Measurements from ENCODE around the gene SPATA31E1. TPM values are rescaled to one million over a fixed set of nuclear protein-coding genes. Genes with fewer than 3 reads are reported as not detected.

Gene SPATA31E1
- total and polyA plus RNA-seq, 9 of the 15 experiments (the other 6 are each of a cell fraction or from before 2014, with no cell fraction given) = not detected

GRCh38 chr9:87840134-87840533 is 42.5 kb upstream of the SPATA31E1 start (continued):
- TF ChIP-seq, protein P1, sequence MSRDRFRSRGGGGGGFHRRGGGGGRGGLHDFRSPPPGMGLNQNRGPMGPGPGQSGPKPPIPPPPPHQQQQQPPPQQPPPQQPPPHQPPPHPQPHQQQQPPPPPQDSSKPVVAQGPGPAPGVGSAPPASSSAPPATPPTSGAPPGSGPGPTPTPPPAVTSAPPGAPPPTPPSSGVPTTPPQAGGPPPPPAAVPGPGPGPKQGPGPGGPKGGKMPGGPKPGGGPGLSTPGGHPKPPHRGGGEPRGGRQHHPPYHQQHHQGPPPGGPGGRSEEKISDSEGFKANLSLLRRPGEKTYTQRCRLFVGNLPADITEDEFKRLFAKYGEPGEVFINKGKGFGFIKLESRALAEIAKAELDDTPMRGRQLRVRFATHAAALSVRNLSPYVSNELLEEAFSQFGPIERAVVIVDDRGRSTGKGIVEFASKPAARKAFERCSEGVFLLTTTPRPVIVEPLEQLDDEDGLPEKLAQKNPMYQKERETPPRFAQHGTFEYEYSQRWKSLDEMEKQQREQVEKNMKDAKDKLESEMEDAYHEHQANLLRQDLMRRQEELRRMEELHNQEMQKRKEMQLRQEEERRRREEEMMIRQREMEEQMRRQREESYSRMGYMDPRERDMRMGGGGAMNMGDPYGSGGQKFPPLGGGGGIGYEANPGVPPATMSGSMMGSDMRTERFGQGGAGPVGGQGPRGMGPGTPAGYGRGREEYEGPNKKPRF (IDR thresholded peaks at IDR 0.05; ENCODE audit: low read depth, low read length) = no peak
- TF ChIP-seq, protein P2, sequence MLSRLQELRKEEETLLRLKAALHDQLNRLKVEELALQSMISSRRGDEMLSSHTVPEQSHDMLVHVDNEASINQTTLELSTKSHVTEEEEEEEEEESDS (CRISPR knock-in tag; IDR thresholded peaks at IDR 0.05) = no peak
- TF ChIP-seq TAL1 (IDR thresholded peaks at IDR 0.05) = no peak
- no peak for TF ChIP-seq ZNF79 (CRISPR knock-in tag; IDR thresholded peaks at IDR 0.05; ENCODE audit: low read depth)
- TF ChIP-seq, protein P3, sequence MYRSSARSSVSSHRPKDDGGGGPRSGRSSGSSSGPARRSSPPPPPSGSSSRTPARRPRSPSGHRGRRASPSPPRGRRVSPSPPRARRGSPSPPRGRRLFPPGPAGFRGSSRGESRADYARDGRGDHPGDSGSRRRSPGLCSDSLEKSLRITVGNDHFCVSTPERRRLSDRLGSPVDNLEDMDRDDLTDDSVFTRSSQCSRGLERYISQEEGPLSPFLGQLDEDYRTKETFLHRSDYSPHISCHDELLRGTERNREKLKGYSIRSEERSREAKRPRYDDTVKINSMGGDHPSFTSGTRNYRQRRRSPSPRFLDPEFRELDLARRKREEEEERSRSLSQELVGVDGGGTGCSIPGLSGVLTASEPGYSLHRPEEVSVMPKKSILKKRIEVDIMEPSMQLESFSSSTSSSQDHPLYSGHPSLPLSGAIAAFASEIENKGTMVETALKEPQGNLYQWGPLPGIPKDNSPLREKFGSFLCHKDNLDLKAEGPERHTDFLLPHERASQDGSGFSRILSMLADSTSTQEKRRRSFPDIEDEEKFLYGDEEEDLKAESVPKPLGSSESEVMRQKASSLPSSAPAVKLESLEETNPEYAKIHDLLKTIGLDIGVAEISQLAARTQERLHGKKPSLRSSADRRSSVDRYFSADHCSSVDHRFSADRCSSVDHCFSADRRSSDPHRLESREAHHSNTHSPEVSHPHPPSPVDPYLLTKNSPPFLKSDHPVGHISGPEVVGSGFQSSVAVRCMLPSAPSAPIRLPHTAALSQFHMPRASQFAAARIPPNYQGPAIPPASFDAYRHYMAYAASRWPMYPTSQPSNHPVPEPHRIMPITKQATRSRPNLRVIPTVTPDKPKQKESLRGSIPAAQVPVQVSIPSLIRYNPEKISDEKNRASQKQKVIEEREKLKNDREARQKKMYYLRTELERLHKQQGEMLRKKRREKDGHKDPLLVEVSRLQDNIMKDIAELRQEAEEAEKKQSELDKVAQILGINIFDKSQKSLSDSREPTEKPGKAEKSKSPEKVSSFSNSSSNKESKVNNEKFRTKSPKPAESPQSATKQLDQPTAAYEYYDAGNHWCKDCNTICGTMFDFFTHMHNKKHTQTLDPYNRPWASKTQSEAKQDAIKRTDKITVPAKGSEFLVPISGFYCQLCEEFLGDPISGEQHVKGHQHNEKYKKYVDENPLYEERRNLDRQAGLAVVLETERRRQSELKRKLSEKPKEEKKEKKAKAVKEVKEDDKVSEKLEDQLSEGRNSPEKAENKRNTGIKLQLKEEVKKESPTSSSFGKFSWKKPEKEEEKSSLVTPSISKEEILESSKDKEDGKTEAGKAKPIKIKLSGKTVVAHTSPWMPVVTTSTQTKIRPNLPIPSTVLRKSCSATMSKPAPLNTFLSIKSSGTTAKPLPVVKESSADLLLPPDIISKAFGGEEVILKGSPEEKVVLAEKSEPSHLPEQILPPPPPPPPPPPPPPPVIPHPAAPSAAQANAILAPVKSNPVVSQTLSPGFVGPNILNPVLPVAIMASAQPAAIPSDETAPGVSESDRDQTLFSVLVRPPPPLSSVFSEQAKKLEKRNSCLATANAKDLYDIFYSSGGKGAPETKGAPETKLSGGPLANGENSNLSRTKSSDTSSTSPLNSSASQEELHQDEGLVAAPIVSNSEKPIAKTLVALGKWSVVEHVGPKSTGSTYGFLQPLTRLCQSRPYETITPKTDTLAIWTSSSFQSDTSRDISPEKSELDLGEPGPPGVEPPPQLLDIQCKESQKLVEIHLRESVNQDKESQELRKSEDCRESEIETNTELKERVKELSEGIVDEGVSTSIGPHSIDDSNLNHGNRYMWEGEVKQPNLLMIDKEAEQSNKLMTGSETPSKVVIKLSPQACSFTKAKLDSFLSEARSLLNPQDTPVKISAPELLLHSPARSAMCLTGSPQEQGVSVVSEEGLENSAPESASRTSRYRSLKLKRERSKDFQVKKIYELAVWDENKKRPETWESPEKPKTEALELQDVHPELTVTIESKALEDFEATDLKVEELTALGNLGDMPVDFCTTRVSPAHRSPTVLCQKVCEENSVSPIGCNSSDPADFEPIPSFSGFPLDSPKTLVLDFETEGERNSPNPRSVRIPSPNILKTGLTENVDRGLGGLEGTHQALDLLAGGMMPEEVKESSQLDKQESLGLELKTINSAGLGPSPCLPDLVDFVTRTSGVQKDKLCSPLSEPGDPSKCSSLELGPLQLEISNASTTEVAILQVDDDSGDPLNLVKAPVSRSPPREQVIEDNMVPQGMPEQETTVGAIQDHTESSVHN (IDR thresholded peaks at IDR 0.05; ENCODE audit: borderline replicate concordance in 1 of 2, low read depth in 1 of 2) = no peak
- no peak for TF ChIP-seq PYGO2 (tag; IDR thresholded peaks at IDR 0.05)
- TF ChIP-seq, protein P4, sequence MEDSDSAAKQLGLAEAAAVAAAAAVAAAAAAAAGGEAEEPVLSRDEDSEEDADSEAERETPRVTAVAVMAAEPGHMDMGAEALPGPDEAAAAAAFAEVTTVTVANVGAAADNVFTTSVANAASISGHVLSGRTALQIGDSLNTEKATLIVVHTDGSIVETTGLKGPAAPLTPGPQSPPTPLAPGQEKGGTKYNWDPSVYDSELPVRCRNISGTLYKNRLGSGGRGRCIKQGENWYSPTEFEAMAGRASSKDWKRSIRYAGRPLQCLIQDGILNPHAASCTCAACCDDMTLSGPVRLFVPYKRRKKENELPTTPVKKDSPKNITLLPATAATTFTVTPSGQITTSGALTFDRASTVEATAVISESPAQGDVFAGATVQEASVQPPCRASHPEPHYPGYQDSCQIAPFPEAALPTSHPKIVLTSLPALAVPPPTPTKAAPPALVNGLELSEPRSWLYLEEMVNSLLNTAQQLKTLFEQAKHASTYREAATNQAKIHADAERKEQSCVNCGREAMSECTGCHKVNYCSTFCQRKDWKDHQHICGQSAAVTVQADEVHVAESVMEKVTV (CRISPR knock-in tag; IDR thresholded peaks at IDR 0.05) = no peak
- TF ChIP-seq ZNF699 (CRISPR knock-in tag; IDR thresholded peaks at IDR 0.05; ENCODE audit: insufficient replicate concordance) = no peak
- no peak for TF ChIP-seq HMBOX1 (IDR thresholded peaks at IDR 0.05)
- TF ChIP-seq ZNF3 (CRISPR knock-in tag; IDR thresholded peaks at IDR 0.05) = no peak
- TF ChIP-seq ZNF589 (CRISPR knock-in tag; IDR thresholded peaks at IDR 0.05; ENCODE audit: low read depth) = no peak
- TF ChIP-seq RBM25 (IDR thresholded peaks at IDR 0.05; ENCODE audit: low read depth, low read length, severe bottlenecking) = no peak
- no peak for TF ChIP-seq ZNF436 (CRISPR knock-in tag; IDR thresholded peaks at IDR 0.05)

Measured in K562 (cell line).